Left kidney (tissue), 2 donors: ENCODE results near the gene BCO2. TPM values are rescaled to one million over a fixed set of nuclear protein-coding genes. Genes with fewer than 3 reads are reported as not detected.

Experiments used
- DNase-seq: peaks from one replicate; pipeline ENCODE4 v3.0.0-alpha.2; 2013
- polyA plus RNA-seq: library from polyadenylated mRNA; unstranded; fragments of 120-200 nt; gene quantifications from one replicate; pipeline ENCODE4 v1.2.1, GENCODE V29; 2013; ENCODE audit not compliant: insufficient read length

The BCO2 gene
- polyA plus RNA-seq, 1 donor, result 8.1 TPM

DNA sequence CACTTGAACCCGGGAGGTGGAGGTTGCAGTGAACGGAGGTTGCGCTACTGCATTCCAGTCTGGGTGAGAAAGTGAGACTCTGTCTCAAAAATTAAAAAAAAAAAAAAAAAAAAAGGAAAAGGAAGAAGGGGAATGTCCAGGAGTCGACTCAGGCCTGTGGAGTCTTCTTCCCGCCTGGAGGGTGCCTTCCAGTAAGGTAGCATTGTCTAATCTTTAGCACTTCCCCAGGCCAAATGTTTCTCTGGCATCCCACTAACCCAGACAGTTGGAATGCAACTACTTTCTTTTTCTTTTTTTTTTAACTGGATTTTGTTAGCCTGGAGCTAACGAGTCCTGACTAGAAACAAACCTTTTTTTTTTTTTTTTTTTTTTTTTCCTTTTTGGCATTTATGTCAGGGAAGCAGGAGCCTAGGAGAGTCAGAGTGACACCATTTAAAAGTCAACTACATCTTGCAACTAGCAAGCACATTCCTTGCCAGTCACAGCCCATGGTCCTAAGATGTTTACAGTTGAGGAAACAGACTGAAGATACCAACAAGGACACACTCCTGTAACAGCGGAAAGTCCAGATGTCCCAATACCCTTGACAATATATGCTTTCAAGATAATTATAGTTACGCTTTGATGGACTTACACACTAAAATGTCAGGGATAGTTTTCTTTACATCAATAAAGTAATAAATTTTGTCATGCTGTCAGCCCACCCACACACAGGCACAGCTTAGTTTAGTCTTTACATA is 74.7 kb downstream of the BCO2 start:
- DNase-seq, result peak; percentile 21

DNA sequence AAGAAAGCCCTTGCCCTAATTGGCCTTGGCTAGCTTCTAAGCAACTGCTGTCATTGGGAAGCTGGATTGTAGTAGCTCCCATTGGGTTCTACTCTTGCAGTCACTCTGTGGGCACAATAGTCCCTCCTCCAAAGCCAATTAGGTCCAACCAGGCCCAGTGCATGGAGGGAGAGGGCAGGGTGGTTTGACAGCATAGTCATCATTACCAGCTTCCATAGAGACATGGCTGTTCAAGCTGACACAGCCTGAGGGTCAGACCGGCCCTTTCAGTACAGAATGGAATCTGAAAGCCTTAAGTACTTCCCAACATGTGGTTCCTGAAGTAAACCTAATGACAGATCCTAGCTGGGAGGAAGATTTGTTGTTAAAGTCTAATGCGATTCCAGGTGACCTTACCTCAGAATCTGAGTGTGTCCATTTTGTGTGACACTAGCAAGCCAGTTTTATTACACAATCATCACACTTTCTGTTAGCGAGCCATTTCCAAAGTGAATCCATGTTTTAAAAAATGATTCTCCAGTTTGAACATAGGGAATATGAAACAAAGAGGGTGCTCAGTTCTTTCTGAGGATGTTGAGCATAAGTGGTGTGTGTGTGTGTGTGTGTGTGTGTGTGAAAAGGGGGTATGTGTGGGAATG is 78.4 kb downstream of the BCO2 start:
- no peak for DNase-seq

DNA sequence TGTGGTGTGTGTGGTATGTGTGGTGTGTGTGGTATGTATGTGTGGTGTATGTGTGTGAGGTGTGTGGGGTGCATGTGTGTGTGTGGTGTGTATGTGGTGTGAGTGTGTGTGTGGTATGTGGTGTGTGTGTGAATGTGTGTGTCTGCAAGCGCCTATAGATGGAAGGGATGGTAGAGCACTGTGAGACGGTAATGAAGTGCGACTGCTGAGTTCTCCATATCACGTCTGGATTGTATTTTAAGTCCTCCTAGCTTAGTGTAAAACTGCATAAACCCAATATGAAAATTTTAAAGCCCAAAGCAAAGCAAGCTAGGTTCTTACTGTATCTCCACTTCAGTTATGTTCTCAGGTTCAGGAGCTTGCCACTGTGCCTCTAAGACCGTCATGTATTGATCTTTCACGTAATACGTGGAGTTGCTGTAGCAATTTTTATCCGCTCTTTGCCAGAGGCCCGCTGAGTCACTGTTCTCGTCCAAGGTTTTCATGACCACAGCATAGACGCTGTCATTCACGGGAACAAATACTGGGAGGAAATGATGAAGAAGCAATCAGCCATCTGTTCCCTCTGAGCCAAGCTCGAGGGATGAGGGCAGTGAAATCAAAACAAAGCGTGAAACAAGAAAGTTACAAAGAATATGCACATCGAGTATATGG is 79.9 kb downstream of the BCO2 start:
- no peak for DNase-seq

DNA sequence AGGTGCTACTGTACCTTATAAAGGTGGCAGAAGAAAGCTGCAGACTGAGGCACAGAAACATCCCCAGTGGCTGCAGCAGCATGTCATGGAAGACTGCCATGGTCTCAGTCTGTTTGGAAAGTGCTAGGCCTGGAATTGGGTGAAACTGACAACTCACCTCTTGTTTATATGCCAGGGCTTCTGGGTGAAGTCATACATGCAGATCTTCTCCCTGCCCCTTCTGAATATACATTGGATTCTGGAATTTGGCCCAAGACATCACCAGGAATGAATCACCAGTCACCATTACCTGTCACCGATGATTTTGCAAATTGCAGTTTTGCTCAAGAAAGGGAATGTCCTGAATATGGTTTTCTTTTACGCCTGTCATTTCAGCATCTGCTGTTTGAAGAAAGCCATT is 85.2 kb downstream of the BCO2 start, which contains the start of gene PLET1:
PLET1 (minus strand) TSS at position 371 of the 400 bp plus-strand sequence; CDS start at position 100, 271 bp downstream.
- DNase-seq, result no peak

DNA sequence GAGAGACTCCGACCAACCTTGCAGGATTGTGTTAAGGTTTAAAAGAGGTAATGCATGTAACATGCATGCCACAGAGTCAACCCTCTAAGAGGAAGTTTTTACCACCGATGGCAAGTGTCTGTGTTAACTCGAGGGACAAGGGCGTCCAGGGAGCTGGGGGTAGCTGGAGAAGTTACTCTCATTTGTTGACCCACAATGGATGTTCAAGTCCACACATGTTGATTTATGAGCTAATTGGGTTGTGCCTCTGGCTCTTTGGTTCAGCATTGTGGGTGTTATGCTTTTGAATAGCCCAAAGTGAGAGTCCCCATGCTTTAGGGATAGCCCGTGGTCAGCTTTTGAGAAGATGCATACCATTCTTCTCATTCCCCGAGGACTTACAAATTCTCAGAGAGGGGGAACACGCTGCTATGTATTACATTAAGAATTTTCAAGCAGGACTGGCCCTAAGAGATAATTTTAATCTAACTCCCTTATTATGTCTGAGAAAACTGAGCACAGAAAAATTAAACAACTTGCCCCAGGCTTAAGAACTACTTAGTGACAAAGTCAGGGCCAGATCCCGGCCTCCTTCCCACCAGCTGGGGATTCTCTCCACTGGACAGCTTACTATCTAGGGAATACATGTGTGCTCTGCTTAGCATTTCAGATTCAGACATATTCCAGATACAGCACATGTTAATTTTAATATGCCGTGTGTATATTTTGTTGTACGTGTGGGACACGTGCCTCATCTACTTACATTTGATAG is 90.5 kb downstream of the BCO2 start:
- no peak for DNase-seq

DNA sequence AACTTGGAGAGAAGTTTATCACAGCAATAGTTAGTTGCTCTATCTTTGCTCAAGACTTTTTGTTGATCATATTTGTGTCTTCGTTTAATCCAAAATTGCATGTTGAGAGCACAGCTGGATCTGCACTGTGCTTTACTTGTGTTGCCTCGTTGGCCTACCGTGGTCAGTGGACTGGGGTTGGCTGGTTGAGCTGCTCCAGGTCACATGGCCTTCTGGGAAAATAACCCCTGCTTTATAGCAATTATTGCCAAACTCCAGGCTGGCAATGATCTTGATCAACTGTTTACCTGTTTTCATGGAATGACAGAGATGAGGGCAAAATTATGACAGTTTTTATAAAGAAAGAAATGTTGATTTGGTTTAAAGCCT is 91.1 kb downstream of the BCO2 start:
- DNase-seq, result no peak

DNA sequence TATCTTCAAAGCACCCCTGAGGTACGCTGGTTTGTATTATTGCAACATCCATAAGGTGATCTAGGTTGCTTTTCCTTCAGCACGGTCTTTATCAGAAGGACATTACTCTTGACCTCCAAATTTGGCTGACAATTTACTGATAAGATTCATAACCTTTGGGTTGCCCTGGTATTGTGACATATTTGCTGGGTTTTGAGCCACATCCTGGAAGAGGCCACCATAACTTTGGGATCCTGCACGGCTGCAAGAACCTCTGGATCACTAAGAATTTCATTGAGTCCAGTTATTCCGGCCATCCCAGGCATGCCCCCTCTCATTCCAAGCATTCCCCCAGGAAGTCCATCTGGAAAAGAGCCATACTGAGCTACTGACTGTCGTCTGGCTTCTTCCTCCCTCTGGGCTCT is 91.9 kb downstream of the BCO2 start:
- no peak for DNase-seq

DNA sequence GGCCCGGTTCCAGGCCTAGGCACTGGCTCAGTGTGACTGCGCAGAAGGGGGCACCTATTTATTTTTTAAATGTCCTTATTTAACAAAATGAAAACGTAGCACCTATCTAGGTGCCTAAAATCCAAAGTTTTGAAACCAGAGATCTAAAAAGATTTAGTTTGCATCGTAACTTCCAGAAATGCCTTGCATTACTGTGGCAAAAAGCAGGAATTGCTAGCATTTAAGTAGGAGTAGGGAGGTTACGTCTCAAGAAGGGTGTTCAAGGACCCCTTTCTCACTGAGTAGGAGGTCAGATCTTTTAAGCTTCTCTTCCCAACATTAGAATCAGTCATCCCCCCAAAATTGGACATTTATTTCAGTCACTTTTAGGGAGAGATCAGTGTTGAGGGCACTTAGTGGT is 93.1 kb downstream of the BCO2 start:
- no peak for DNase-seq

Other genes with a start within 250 kb of the BCO2 start
- gene DIXDC1, start 238.2 kb upstream of the BCO2 start, polyA plus RNA-seq, result 22.1 TPM
- gene DLAT, start 150.1 kb upstream of the BCO2 start, polyA plus RNA-seq, result 54.1 TPM
- 12.6 TPM for gene PIH1D2, start 101.5 kb upstream of the BCO2 start, polyA plus RNA-seq
- gene NKAPD1, start 101.2 kb upstream of the BCO2 start, polyA plus RNA-seq, result 61.9 TPM
- 65.9 TPM for gene TIMM8B, start 88.8 kb upstream of the BCO2 start, polyA plus RNA-seq
- 176 TPM for gene SDHD, start 88.6 kb upstream of the BCO2 start, polyA plus RNA-seq
- 9.9 TPM for gene IL18, start 11.4 kb upstream of the BCO2 start, polyA plus RNA-seq
- 0.52 TPM for gene TEX12, start 8.1 kb upstream of the BCO2 start, polyA plus RNA-seq
- gene PTS, start 50.9 kb downstream of the BCO2 start, polyA plus RNA-seq, result 63.5 TPM
- not detected for gene PLET1, start 85.3 kb downstream of the BCO2 start, polyA plus RNA-seq